Stimulated activated CD4-positive, alpha-beta T cell treated with anti-CD3 and anti-CD28 coated beads, Interleukin-2, amount 100 ng/mL, for 24 hours (primary cell): Measurements from ENCODE around the gene DENND2C.

ENCODE experiments used
- DNase-seq, 2 donors: peaks; one replicate each; pipeline ENCODE4 v3.0.0-alpha.2; 2020

The DENND2C gene

DNA sequence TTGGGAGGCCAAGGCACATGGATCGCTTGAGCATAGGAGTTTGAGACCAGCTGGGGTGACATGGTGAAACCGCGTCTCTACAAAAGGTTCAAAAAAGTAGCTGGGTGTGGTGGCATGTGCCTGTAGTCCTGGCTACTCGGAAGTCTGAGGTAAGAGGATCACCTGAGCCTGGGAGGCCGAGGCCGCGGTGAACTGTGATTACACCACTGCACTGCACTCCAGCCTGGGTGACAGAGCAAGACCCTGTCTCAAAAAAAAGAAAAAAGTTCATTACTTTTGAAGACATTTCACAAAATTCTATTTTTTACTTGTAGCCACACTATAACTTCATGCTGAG is 2.1 kb upstream of the DENND2C start:
- DNase-seq: no peak

DNA sequence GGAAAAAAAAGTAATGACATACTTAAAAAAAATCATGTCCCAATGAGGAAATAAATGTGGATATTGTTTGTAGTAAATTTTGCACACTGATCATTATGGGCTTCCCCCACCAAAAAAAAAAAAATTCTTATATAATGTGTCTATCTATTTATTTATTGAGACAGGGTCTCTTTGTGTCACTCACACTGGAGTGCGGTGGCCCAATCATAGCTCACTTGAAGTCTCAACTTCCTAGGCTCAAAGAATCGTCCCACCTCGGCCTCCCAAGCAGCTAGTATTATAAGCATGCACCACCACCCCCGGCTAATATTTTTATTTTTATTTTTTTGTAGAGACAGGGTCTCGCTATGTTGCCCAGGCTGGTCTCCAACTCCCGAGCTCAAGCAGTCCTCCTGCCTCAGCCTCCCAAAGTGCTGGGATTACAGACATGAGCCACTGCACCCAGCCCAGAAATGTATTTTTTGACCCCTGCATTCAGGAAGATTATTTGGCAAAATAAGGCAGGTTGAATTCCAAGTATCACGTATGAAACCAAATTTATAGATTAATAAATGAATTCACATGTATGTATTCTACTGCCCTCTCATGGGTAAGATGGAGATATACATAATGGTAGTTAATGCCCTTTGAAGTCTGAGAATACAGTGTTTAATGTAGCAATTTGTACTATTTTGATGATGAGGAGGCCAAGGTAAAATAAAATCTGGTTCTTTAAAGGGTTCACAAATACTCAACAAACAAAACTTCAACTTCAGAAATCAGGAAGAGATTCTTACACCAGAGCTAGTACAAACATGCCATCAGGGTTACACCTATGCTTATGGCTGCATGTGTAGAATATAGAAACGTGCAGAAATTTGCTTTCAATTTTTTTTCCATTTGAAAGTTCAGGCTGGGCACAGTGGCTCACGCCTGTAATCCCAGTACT is 1.4 kb upstream of the DENND2C start:
- no peak for DNase-seq

DNA sequence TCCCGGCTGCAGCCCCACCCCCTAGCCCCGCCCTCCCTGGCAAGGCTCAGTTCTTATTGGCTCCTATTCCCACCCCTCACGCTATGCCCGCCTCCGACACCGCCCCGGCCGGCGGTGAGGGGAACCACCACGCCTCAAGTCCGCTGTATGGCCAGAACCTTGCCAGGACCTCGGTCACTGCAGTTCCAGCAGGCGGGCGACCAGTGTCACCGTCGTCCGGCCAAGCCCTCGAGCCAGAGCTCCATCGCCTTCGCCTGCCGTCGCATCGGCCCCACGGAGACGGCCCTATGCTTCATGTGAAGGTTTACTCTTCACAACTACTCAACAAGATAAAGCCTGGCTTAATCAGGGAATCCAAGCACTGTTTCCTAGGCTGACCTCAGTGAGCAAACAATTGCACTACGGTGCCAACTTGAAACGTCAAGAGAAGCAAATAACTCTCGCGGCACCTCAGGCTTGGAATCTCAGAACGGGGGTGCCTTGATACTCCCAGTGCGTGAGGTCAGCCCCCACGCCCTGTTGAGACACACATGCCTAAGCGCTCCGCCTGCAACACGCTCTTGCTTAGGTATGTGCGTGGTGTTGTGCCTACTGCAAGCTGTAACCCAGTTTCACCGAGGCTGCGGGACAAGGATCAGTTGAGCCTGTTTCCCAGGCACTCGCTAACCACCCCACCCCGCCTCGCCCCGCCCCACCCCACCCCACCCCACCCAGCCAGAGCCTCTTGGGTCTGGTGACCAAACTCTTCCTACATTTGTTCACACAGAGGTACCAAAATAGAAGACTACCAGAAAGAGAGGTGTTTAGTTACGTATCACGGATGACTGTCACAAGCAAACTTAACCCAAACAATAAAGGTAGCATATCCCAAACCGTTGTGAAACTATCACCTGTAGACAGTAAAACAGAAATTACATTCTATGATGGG is 498 bp upstream of the DENND2C start:
- peak; percentile 87 to 89 for DNase-seq

DNA sequence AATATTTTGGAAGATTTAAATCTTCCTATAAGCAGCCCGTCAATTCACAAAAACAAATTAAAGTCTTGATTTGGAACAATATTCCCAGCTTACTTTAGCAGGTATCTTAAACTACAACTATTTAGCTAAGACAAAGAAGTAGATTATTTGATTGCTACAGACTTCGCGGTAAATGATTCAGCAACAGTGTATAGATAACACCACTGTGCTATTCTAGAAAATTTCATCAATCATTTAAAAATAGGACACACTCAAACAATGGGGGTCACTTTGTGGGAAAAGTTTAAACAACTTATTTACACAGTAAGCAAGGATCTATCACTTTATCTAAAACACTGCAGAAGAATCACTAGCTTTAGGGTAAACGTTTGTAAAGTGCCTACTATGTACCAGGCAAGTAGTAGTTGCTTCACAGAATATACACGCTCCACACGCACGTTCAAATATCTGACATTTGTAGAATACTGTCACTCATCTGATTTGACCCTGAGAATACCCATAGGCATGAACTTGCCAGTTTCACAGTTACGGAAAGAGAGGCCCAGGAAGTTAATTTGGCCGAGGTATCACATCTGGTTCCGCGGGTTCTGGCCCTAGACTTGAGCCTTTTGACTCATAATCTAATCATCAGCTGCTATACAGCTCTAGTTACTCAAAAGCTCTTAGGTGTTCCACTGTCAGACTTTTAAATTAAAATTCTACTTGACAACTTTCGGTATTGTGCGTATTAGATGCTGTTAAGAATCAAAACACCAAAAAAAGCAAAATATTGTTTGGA is 876 bp downstream of the DENND2C start:
- DNase-seq: no peak

DNA sequence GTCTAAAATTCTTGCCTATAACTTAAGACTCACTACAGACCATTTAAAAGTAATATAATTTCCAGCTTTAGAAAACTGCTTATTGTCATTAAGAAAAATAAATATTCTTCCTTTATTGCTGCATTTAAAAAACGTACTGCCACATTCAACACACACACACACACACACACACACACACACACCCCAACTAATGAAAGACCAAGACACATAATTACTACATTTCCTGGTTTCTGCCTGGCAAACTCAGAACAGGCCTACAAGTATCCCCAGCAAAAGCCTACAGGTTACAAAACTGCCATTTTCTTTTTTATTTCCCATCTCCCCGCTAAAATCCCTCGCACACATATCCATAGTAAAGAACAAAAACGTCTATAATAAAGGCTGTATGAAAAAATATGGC is 1.5 kb downstream of the DENND2C start:
- no peak for DNase-seq

DNA sequence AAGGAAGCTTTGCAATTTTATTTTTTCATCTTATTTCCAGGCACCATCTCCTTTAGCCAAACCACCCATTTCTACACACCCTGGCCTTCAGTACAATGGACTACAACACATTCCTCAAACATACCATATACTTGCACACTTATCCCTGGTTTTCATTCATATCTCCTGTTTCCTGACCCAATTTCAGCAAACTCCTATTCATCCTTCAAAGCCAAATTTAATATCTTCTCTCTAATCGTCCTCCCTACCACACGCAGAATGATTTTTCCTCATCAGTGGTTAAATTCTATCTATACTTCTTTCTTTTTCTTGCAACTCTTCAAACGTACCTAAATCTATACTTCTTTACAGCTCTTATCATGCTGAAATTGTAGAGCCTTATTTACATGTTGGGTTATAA is 2.9 kb downstream of the DENND2C start:
- DNase-seq: no peak

DNA sequence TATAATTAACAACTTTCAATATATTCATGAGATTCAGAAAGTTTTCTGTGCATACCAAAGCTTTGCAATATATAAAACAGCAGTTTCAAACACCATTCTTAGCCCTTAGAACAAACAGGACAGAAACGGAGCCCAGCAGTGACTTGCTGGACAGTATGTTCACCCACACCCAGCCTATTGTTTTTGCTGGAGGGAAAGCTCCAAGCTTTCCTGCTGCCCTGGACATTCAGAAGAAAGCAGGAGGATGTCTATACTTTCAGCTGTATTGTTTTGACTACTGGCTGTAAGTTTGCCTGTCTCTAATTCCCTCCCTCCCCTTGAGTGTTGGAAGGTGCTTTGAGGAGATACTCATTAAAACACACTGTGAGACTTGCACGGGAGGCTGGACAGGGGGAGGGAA is 9.6 kb downstream of the DENND2C start:
- DNase-seq: no peak

DNA sequence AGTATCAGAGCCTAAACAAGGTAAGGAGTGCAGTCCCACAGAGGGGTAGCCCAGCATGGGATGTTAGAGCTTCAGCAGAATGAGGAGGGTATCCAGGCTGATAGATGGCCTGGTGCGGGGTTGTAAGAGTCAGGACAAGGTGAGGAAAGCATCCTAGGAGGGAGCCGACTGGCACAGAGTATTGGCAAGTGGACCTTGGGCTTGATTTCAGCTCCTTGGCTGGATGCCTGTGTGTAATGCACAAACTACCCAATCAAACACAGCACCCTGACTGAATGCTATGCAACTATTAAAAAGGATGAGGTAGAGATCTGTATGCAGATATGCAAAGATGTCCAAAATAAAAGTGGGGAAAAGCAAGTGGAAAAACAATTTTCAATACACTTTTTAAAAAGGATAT is 18.0 kb downstream of the DENND2C start:
- DNase-seq: no peak

DNA sequence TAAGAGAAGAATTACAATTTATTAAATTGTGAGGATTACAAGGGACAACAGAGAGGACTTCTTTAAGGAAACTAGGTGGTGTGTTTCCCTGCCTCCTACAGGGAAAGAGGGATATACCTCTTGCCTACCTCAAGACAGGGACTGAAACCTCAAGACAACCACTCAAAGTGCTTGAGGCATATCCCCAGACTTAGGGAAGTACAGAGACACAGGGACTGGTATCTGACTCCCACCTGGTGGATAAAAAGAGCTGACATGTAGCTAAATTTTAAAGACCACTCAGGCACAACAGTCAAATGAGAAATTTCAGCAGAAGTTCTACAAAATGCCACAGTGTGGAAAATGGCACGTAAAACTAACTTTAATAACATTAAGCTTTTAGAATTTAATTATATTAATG is 21.3 kb downstream of the DENND2C start:
- no peak for DNase-seq

DNA sequence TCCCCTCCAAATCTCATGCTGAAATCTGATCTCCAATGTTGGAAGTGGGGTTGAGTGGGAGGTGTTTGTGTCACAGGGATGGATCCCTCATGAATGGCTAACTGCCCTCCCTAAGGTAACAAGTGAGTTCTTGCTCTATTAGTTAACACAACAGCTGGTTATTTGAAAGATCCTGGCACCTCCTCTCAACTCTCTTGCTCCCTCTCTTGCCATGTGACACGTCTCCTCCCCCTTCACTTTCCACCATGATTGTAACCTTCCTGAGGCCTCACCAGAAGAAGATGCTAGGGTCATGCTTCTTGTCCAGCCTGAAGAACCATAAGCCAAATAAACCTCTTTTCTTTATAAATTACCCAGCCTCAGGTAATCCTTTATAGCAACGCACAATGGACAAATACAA is 28.5 kb downstream of the DENND2C start:
- no peak for DNase-seq

DNA sequence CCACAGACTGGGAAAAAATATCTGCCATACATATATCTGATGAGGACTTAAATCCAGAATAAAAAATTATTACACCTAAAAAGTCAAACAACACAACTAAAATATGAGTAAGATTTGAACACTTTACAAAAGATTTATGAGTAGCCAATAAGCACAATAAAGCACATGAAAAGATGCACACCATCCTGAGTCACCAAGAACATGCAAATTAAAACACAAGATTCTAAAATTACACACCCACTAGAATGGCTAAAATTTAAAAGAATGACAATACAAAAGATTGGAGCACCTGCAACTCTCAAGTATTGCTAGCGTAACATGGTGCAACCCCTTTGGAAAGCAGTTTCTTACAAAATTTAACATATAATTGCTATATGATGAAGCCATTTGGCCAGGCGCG is 30.9 kb downstream of the DENND2C start:
- no peak for DNase-seq

DNA sequence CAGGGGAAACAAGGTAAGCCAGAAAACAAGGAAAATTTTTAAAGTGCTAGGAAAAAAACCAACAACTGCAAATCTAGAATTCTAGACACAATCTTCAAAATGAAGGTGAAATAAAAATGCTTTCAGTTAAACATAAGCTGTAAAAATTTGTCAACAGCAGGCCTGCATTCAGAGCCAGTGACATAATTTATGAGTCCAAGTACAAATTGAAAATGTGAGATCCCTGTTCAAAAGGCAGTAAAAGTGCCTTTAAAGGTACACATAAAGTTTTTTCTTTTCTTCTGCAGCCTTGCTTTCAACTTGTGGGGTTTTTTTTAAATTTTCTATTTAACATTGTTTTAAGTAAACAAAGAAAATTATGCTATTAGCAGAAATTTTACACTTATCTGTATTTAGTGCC is 37.4 kb downstream of the DENND2C start:
- no peak for DNase-seq

DNA sequence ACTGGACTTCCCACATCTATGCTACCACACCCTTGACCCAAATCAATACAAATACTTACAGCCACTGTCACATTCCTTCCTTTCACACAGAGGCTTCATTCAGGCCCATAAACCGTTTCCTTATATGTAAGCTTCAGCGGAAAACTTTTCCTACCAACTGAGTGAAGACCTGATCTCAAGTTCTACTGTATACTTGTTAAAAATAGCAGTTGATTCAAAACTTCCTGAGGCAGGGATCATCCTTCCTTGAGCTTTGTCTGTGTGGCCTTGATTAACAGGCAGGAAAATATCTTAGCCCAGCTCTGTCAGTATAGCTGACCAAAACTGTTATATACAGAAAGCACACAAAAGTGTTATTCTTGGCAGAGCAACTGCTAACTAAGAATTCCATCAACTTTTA is 42.7 kb downstream of the DENND2C start:
- DNase-seq: no peak

DNA sequence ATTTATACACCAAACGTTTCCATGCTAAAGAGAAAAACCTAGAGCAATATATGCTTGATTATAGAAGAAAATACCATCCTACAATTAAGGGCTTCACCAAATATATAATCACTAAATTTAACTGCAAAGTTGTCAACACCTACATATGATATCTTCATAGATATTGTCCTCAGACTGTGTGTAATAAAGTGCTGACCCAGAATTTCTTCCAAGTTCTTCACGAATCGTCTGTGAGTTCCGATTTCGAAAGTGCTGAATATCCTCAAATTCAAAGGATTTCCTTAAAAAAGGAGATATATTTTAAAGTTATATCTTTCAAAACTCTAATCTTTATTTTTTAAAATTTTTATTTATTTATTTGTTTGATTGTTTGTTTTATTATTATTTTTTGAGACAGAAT is 46.5 kb downstream of the DENND2C start:
- DNase-seq: no peak

DNA sequence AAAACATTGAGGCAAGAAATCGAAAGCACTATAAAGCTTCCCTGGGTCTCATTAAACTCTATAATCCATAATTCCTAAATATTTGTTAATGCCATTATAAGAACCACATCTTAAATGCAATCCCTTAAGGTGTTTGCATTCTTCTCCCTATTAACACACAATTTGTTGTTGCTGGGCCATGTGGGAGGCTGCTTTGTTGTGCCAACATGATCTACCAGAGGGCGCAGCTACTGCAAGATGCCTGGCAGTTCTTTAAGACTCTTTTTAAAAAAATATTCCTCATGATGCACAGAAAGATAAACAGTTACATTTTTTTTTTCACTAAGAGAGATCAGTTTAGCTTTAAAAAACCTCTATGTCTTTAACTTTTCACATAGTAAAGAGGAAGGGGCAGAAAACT is 49.4 kb downstream of the DENND2C start:
- no peak for DNase-seq

DNA sequence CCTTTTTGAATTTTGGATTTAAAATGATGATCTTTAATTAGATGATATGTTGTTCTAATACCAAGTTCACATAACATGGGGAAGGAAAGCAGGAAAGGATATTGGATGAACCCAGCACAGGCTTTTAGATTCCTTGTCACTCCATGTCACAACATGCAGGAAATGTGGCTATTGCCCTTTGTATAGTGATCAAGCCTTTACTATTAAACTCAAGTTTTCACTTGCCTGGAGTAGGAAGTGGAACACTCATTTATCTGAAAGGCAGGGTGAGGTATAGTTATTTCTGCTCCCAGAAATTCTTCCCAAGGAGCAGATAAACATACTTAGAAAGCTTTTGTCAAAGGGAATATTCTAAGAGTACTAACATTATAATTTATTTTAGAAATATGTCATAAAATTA is 51.2 kb downstream of the DENND2C start:
- DNase-seq: no peak

DNA sequence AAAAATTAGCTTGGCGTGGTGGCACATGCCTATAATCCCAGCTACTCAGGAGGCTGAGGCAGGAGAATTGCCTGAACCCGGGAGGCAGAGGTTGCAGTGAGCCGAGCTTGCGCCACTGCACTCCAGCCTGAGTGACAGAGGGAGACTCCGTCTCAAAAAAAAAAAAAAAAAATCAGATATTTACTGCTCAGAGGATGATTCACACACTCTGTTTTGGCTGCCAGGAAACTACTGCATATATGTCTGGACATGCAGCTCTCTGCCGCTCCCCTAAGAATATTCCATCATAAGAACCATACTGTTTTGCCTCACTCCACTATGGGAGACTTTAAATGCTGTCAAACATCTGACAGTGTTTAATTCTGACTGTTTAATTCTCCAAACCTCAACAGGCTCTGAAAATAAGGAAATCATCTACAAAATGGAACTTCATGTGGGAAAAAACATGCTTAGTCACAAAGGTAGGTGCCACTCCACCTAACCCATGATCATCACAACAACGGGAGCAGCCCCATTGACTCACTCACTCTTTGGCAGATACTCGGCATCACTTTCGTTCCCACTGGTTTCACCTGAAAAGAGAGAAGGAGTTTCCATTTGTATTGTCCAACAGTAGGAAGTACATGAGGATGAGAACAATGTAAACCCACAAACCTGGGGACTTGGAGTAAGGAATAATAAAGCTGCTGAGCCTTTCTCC is 59.2 kb downstream of the DENND2C start:
- DNase-seq: no peak

DNA sequence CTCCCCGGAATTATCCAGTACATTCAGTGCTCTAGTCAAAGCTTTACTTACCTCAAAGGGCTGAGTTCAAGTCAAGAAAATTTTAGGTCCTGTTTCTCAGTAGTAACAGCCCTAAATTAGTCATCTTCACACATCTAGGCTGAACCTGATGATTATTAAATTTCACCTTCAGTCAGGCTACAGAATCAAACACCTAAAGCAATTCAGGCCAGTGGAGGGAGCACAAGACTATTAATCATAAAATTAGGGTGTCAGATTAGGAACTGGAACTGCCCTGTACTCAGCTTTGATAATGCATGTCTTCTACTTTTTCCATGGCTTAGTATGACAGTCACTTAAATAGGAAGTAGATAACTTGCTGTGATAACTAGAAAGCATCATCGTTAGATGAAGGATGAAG is 60.0 kb downstream of the DENND2C start:
- DNase-seq: no peak

DNA sequence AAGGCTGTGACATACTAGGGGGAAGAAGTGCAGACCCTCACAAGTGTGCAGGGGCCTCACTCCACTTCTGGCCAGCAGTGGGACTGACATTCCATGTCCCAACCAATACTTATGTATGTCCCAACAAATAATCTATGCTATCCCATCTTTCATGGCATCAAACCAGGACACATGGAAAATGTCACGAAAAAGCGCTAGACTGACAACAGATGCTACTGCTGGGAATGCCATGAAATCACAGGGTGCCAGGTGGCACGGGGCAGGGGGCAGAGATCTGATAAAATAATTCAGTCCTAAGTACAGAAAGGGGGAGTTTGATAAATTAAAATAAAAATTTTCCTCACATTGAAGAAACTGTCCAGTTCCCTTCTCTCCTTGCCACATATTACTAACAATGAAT is 60.8 kb downstream of the DENND2C start:
- DNase-seq: no peak

DNA sequence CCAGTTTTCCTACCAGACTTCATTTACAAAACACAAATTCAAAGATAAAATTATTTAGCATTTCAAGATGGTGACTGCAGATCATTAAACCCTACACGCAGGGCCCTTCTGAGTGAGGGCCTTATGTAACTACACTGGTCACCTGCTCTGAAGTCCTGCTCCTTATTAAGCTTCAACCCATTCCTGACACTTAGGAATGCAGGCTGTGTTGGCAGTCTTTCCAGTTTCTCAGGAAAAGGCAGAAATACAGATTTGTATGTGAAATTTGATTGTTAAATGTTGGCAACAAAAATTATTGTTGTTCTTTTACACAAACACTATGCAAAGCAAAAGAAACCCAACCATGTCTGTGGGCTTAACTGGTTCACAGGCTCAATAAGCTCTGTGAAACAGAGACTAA is 62.6 kb downstream of the DENND2C start:
- no peak for DNase-seq

DNA sequence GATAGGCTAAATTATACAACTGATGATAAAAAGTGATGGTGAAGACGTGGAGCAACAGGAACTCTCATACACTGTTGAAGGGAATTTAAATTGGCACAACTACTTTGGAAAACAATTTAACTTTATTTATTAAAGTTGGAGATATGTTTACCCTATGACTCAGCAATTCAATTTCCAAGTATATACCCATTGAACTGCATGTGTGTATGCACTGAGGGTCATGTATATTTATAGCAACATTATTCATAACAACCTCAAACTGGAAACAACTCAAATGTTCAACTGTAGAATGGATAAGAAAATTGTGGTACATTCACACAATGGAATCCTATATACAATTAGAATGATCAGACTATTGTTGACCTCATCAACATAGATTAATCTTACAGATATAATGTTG is 71.9 kb downstream of the DENND2C start:
- DNase-seq: no peak

DNA sequence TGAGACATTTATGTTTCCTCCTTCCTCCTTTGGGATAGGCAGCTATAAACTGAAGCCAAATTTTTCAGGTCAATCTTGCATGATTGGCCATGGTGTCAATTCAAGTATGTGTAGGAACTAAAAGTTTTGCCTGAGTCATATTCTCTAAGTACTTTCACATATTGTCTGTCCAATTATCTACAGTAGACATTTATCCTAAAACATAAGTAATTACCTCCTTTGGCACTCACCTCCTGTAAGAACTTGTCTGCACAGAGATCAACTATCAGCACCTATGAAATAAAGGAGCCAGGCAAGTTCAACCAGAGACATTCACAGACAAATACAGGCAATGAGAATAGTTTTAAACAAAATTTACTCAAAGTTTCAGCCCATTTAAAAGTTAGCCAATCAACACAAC is 74.2 kb downstream of the DENND2C start:
- DNase-seq: no peak

DNA sequence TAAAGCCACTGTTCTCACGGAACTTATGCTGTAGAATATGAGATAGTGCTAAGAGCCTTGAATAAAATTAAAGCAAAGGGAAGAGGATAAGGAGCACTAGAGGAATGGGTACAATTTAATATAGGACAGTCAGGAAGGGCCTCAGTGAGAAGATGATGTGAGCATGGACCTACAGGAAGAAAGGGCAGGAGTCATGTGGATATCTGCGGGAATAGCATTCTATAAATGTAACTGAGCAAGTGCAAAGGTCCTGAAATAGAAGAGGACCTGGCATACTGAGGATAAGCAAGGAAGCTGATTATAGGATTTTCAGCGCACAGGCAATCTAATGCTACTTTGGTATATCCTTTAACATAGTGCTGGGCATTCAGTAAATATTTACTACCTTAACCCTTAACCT is 75.8 kb downstream of the DENND2C start:
- DNase-seq: no peak
